Parathyroid adenoma (tissue), 2 donors: ENCODE measurements around the gene LCN2.
A peak's percentile ranks its signal among the peaks of the same experiment; 100 is the strongest.

Source experiments
- H2AFZ ChIP-seq: fragments of 300-600 bp; sonication (generic); one replicate; pipeline ENCODE4 v1.7.0; 2017; ENCODE audit warnings: antibody characterized with exemption, mild to moderate bottlenecking
- H3K27ac ChIP-seq: fragments of 300-600 bp; sonication (generic); one replicate; pipeline ENCODE4 v1.7.0; 2017
- H3K27me3 ChIP-seq: fragments of 300-600 bp; sonication (generic); one replicate; pipeline ENCODE4 v1.7.0; 2017; ENCODE audit warnings: low read length; ENCODE audit not compliant: control insufficient read depth, insufficient read depth
- H3K36me3 ChIP-seq: fragments of 300-600 bp; sonication (generic); one replicate; pipeline ENCODE4 v1.7.0; 2017; ENCODE audit warnings: low read length; ENCODE audit not compliant: control insufficient read depth, insufficient read depth
- H3K4me1 ChIP-seq: fragments of 300-600 bp; sonication (generic); one replicate; pipeline ENCODE4 v1.7.0; 2017; ENCODE audit warnings: control low read depth
- H3K4me2 ChIP-seq: fragments of 300-600 bp; sonication (generic); one replicate; pipeline ENCODE4 v1.7.0; 2017; ENCODE audit warnings: low read length
- H3K4me3 ChIP-seq: fragments of 300-600 bp; sonication (generic); one replicate; pipeline ENCODE4 v1.7.0; 2017; ENCODE audit warnings: low read depth, low read length
- H3K79me2 ChIP-seq: fragments of 300-600 bp; sonication (generic); one replicate; pipeline ENCODE4 v1.7.0; 2017; ENCODE audit warnings: control low read depth
- H3K9ac ChIP-seq: fragments of 300-600 bp; sonication (generic); one replicate; pipeline ENCODE4 v1.7.0; 2017; ENCODE audit warnings: mild to moderate bottlenecking
- H3K9me3 ChIP-seq: fragments of 300-600 bp; sonication (generic); one replicate; pipeline ENCODE4 v1.7.0; 2017; ENCODE audit warnings: low read length; ENCODE audit not compliant: control insufficient read depth
- TF ChIP-seq, protein P1 (sequence below): fragments of 300-600 bp; sonication (generic); IDR thresholded peaks from one replicate; pipeline ENCODE4 v1.7.0; 2017; ENCODE audit warnings: antibody characterized with exemption, mild to moderate bottlenecking
- donor health status: primary hyperparathyroidism.

Gene LCN2

DNA sequence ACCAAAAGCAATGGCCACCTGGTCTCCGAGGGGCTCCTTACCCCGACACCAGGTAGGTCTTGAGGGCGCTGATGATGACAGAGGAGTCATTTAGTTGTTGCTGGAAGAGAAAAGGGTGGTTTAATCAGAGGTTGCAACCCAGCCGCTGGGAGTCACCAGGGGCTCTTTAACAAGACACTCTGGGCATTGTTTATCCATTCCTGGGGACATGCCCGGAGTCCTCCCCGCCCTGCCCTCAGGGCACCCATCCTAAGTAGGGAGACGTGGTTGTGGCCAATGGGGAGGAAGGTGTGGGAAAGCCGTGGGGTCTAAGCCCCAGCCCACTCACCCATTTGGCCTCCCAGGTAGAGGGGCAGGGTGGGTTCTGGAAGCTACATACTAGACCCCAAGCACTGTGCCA lies 24.8 kb upstream of the LCN2 start:
- Histone ChIP-seq H3K27me3 (no peaks in the 10 kb centered on the region), H2AFZ (no peak overlapping the region), H3K79me2 (no peaks in the 10 kb centered on the region), H3K4me1 (no peaks in the 10 kb centered on the region), H3K4me3 (no peak overlapping the region), H3K27ac (no peak overlapping the region), H3K36me3 (no peaks in the 10 kb centered on the region), H3K9me3 (no peaks in the 10 kb centered on the region), H3K4me2 (no peak overlapping the region), H3K9ac (no peak overlapping the region)
- TF ChIP-seq, protein P1, sequence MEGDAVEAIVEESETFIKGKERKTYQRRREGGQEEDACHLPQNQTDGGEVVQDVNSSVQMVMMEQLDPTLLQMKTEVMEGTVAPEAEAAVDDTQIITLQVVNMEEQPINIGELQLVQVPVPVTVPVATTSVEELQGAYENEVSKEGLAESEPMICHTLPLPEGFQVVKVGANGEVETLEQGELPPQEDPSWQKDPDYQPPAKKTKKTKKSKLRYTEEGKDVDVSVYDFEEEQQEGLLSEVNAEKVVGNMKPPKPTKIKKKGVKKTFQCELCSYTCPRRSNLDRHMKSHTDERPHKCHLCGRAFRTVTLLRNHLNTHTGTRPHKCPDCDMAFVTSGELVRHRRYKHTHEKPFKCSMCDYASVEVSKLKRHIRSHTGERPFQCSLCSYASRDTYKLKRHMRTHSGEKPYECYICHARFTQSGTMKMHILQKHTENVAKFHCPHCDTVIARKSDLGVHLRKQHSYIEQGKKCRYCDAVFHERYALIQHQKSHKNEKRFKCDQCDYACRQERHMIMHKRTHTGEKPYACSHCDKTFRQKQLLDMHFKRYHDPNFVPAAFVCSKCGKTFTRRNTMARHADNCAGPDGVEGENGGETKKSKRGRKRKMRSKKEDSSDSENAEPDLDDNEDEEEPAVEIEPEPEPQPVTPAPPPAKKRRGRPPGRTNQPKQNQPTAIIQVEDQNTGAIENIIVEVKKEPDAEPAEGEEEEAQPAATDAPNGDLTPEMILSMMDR, result no peak

DNA sequence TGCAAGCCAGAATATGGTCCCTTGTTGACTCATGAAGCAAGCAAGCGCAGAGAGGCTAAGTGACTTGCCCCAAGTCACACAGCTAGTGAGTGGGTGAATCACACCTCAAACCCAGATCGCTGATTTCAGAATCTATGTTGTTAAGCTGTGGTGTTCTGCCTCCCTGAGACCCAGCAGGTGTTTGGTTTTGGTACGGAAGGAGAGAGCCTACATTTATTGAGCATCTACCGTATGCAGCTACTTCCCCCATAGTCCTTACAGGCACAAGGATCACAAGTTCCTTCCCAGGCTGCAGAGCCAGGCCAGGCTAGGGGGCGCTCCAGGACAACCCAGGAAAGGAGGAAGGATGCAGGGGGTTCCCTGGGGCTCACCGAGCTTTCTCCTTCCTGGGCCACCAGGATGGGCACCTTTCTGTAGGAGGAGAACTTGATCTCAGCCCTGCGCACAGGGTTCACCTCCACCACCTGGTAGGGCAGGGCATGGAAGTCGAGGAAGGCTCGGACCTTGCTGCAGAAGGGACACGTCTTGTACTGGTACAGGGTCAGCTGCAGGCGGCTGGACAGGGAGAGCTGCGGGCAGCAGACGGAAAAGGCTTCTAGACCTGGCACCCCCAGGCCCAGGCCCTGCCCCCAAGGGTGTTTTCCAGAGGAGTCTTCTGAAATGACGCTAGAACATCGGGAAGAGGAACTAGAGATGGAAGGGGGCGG lies 24.2 kb upstream of the LCN2 start:
- Histone ChIP-seq H3K4me3 (no peak overlapping the region), H3K27ac (no peak overlapping the region), H3K36me3 (no peaks in the 10 kb centered on the region), H2AFZ (no peak overlapping the region), H3K9me3 (no peaks in the 10 kb centered on the region), H3K79me2 (no peaks in the 10 kb centered on the region), H3K4me2 (no peak overlapping the region), H3K27me3 (no peaks in the 10 kb centered on the region), H3K4me1 (no peaks in the 10 kb centered on the region), H3K9ac (no peak overlapping the region)
- TF ChIP-seq, protein P1, result no peak

DNA sequence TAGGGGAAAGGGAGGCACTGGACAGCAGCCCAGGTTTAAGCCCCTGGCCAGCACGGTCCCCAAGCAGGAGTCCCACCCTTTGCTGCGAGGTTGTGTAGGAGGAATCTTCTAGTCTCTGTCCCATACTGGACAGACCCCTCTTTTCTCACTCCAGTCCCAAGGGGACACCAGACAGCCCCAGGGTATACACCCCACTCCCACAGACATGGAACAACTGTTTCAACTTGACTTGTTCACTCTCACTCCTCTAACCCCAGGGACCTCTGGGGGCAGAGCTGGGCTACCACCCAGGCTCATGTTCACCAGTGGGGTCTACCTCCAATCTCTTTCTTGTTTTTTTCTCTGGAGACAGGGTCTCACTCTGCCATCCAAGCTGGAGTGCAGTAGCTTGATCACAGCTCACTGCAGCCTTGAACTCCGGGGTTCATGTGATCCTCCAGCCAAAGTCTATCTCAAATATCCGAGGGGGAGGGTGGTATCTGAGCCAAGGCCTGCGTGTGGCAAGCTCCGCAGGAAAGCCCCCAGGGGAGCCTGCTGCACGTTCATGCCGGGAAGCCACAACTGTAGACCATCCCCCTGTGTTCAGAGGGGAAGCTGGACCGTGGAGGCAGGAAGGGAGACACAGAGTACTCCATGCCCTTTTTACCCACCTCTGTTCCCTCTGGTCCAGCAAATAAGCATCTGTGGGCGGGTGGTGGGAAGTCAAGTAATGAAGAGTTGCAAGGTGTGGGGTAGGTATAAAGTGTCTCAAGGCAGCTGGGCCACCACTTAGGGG lies 23.5 kb upstream of the LCN2 start:
- Histone ChIP-seq H3K4me1 (no peaks in the 10 kb centered on the region), H3K27ac (no peak overlapping the region), H3K9ac (no peak overlapping the region), H3K4me2 (peak overlapping the region; percentile 100), H3K79me2 (no peaks in the 10 kb centered on the region), H3K36me3 (no peaks in the 10 kb centered on the region), H3K27me3 (no peaks in the 10 kb centered on the region), H2AFZ (no peak overlapping the region), H3K9me3 (no peaks in the 10 kb centered on the region), H3K4me3 (peak overlapping the region; percentile 5)
- TF ChIP-seq, protein P1, result no peak

DNA sequence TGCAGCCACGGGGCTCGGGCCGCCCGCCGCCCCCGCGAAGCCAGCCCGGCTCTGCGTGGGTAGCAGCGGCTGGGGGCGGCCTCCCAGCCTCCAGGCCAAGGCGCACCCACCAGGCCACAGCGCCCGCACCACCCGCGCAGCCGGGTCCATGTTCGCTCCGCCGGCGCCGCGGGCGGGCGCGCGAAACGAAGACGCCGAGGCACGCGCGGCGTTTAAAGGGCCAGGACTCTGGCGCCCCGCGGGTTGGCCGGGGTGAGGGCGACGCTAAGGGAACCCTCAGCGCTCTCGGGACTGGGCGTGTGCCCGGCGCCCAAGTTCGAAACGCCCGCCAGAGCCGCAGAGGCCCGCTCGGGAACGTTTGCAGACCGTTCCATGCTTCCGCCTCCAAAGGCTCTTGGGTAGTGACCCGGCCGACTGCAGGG lies 21.7 kb upstream of the LCN2 start, which contains the start of gene PTGES2:
TSS of gene PTGES2 (minus strand) at position 162 of the 422 bp plus-strand sequence. CDS start at position 150, 12 bp downstream.
- Histone ChIP-seq H3K79me2 (no peaks in the 10 kb centered on the region), H3K36me3 (no peaks in the 10 kb centered on the region), H3K9me3 (no peaks in the 10 kb centered on the region), H3K27ac (peak within 1 kb of the TSS; percentile 93), H3K4me1 (no peaks in the 10 kb centered on the region), H3K9ac (peak within 1 kb of the TSS; percentile 55), H3K4me2 (peak within 1 kb of the TSS; percentile 100), H3K27me3 (no peaks in the 10 kb centered on the region), H3K4me3 (peak within 1 kb of the TSS; percentile 94), H2AFZ (peak within 1 kb of the TSS; percentile 96)
- TF ChIP-seq, protein P1, result no peak
